Right lobe of liver (tissue), 6 donors: Measurements from ENCODE around the gene AMELY. TPM values are rescaled to one million over a fixed set of nuclear protein-coding genes. Genes with fewer than 3 reads are reported as not detected.
"Not testable (repeated sequence)": the region's sequence is repeated elsewhere in the genome, so short reads cannot be mapped to it uniquely, and the experiment has no call there.

Experiments
- ATAC-seq, 4 donors: fragments of 200-7000 bp; cut with Tn5 transposase; one replicate each; pipeline ENCODE4 v1.9.1; 2020; ENCODE audit warnings: mild to moderate bottlenecking in 4 of 4, moderate library complexity in 4 of 4
- DNase-seq, 3 donors: peaks; one replicate each; pipeline ENCODE4 v3.0.0-alpha.2; 2020
- H3K27ac ChIP-seq, 3 donors: fragments of 200-600 bp; one replicate each; pipeline ENCODE4 v1.8.0; 2022
- H3K27me3 ChIP-seq, 2 donors: fragments of 200-600 bp; one replicate each; pipeline ENCODE4 v1.8.0; 2022
- H3K36me3 ChIP-seq, 4 donors: fragments of 200-600 bp; sonication (generic) in 1 of 4; one replicate each; pipeline versions ENCODE4 v1.5.1 to v1.8.0; 2017 to 2022; ENCODE audit warnings: control low read depth in 1 of 4
- H3K4me1 ChIP-seq, 4 donors: fragments of 200-600 bp; sonication (generic) in 1 of 4; one replicate each; pipeline versions ENCODE4 v1.5.1 to v1.8.0; 2017 to 2022; ENCODE audit warnings: control low read depth in 1 of 4
- H3K4me3 ChIP-seq, 3 donors: fragments of 200-600 bp; one replicate each; pipeline ENCODE4 v1.8.0; 2022
- H3K9me3 ChIP-seq, 4 donors: fragments of 200-600 bp; sonication (generic) in 1 of 4; one replicate each; pipeline versions ENCODE4 v1.5.1 to v1.8.0; 2017 to 2022; ENCODE audit warnings: control low read depth in 1 of 4
- CTCF ChIP-seq, 4 donors: fragments of 200-600 bp in 3 of 4; fragments of 450-650 bp in 1 of 4; IDR thresholded peaks; one replicate each; pipeline versions ENCODE4 v1.5.1 to v1.8.0; 2016 to 2022; ENCODE audit warnings: antibody characterized with exemption in 4 of 4, mild to moderate bottlenecking in 2 of 4
- POLR2A ChIP-seq: fragments of 450-650 bp; IDR thresholded peaks from one replicate; pipeline ENCODE4 v1.6.1; 2017; ENCODE audit warnings: antibody characterized with exemption, mild to moderate bottlenecking
- WGBS: methylation state at CpG from one replicate; pipeline ENCODE4 v1.1.6; 2018; ENCODE audit warnings: low coverage, low lambda C conversion rate; ENCODE audit not compliant: insufficient coverage; ENCODE audit errors: missing lambda C conversion rate; 5-methylcytosine and 5-hydroxymethylcytosine counted together
- intact Hi-C, 2 donors: fragments of 100-400 bp; cut with DNase I; formaldehyde crosslinking; loops; one replicate each; pipeline versions ENCODE4 v1.11.2 to v1.14.1; 2022
- total RNA-seq, 6 experiments: library from RNA; depleted of rRNA in 2 of 6; stranded (reverse); fragments of >200 nt in 2 of 6; fragmentation: NEBNext Ultra II Directional in 3 of 6; extraction: Animal tissue kit (Norgen Biotek cat#: 25700) in 3 of 6; gene quantifications; one replicate each; pipeline versions ENCODE4 v1.1.0 to v1.2.4, GENCODE V29; 2016 to 2023
- donor health status: DM: no; HTN: yes; CAD: no.
- donor health status: DM: no; HTN: no; CAD: no.
- donor health status: DM: no; HTN: no; CAD: no.
- donor health status: DM: no; HTN: yes; CAD: no.
- donor health status: DM: no; HTN: yes; CAD: no.

The AMELY gene
- total RNA-seq, 6 experiments from 2014 or later, result not detected

GRCh38 chrY:6849384-6849783 is 62.2 kb downstream of the AMELY start:
- Histone ChIP-seq H3K4me3 (no peak overlapping the region), H3K9me3 (no peaks in the 10 kb centered on the region), H3K36me3 (no peaks in the 10 kb centered on the region), H3K27ac (no peak overlapping the region), H3K27me3 (no peaks in the 10 kb centered on the region), H3K4me1 (no peaks in the 10 kb centered on the region)
- no CpG with 5 or more reads among the region's 2 CpGs for WGBS
- intact Hi-C loops, result no loop called here
- DNase-seq (no peak), ATAC-seq (peak in 1 of 4 donors; percentile 76)
- TF ChIP-seq POLR2A (no peak), CTCF (IDR thresholded peaks at IDR 0.05) (no peak)

GRCh38 chrY:6842650-6843049 is 68.9 kb downstream of the AMELY start:
- no CpG with 5 or more reads among the region's 2 CpGs for WGBS
- ATAC-seq, DNase-seq, H3K4me3 ChIP-seq, intact Hi-C loops, H3K27me3 ChIP-seq, H3K9me3 ChIP-seq, H3K36me3 ChIP-seq, H3K27ac ChIP-seq, H3K4me1 ChIP-seq: not testable (repeated sequence)

Other genes starting within 250 kb of the AMELY start
- 1 to 10 TPM in 1 of 6 experiments, not detected in 5; 2.7 TPM for gene TBL1Y, start 1.1 kb downstream of the AMELY start, total RNA-seq